Stimulated activated CD8-positive, alpha-beta memory T cell treated with anti-CD3 and anti-CD28 coated beads, Interleukin-4, amount 100 ng/mL, for 4 hours (primary cell): ENCODE results near the gene FTSJ3.
"Not testable (repeated sequence)": the region's sequence is repeated elsewhere in the genome, so short reads cannot be mapped to it uniquely, and the experiment has no call there.

Experiments
- DNase-seq, 2 donors: peaks; one replicate each; pipeline ENCODE4 v3.0.0-alpha.2; 2020; ENCODE audit warnings: low read depth in 2 of 2, low spot score in 1 of 2

Gene FTSJ3

GRCh38 chr17:63828936-63829335, 1.5 kb upstream of the FTSJ3 start:
- no peak for DNase-seq

GRCh38 chr17:63827801-63828221, 348 bp upstream of the FTSJ3 start:
- no peak for DNase-seq

GRCh38 chr17:63826468-63827001, 928 bp downstream of the FTSJ3 start:
- DNase-seq: no peak

- DNase-seq: no peak
These were observed 3.1 kb downstream of the FTSJ3 start for GRCh38 chr17:63824362-63824761.

- DNase-seq: no peak
These were observed 3.7 kb downstream of the FTSJ3 start for GRCh38 chr17:63823659-63824331.

- DNase-seq: no peak
These were observed 4.9 kb downstream of the FTSJ3 start for GRCh38 chr17:63822537-63822936.

- no peak for DNase-seq
These were observed 5.7 kb downstream of the FTSJ3 start for GRCh38 chr17:63821804-63822203.

- no peak for DNase-seq
These were observed 6.4 kb downstream of the FTSJ3 start for GRCh38 chr17:63820963-63821561.

- DNase-seq: no peak
These were observed 7.6 kb downstream of the FTSJ3 start for GRCh38 chr17:63819585-63820537.

- no peak for DNase-seq
These were observed 8.3 kb downstream of the FTSJ3 start for GRCh38 chr17:63819131-63819530.

- DNase-seq: no peak
These were observed 9.6 kb downstream of the FTSJ3 start for GRCh38 chr17:63817736-63818385.

- no peak for DNase-seq
These were observed 10.8 kb downstream of the FTSJ3 start for GRCh38 chr17:63816669-63817068.

- no peak for DNase-seq
These were observed 11.3 kb downstream of the FTSJ3 start for GRCh38 chr17:63816123-63816522.

GRCh38 chr17:63809970-63810369, 17.5 kb downstream of the FTSJ3 start:
- DNase-seq: no peak

- DNase-seq: no peak
These were observed 21.9 kb downstream of the FTSJ3 start for GRCh38 chr17:63805591-63805990.

- DNase-seq: no peak
These were observed 23.1 kb downstream of the FTSJ3 start for GRCh38 chr17:63804328-63804727.

- no peak for DNase-seq
These were observed 26.7 kb downstream of the FTSJ3 start for GRCh38 chr17:63800783-63801182.

GRCh38 chr17:63798572-63799106, 28.8 kb downstream of the FTSJ3 start:
- DNase-seq: no peak

GRCh38 chr17:63796375-63796774, 31.1 kb downstream of the FTSJ3 start:
- DNase-seq: not testable (repeated sequence)

- DNase-seq: no peak
These were observed 35.3 kb downstream of the FTSJ3 start for GRCh38 chr17:63792055-63792729.
